ENCODE measurements around the gene SREBF2.

GRCh38 chr22:41787331-41787730 lies 45.6 kb upstream of the SREBF2 start:
- TF ChIP-seq RAD21 (IDR thresholded peaks at IDR 0.05 in 1 of 2, conservative IDR thresholded peaks at IDR 0.05 in 1 of 2; ENCODE audit: low read depth in 2 of 2, low read length in 2 of 2), result no peak
- TF ChIP-seq POLR2A (IDR thresholded peaks at IDR 0.05; ENCODE audit: control extremely low read depth in 1 of 2, low read depth in 2 of 2, low read length in 2 of 2), result no peak
- TF ChIP-seq EP300 (IDR thresholded peaks at IDR 0.05; ENCODE audit: borderline replicate concordance in 1 of 2, low read depth in 2 of 2, low read length in 2 of 2), result no peak
- TF ChIP-seq EZH2 (IDR thresholded peaks at IDR 0.05; ENCODE audit: low read depth, low read length, severe bottlenecking), result no peak
- no peak for TF ChIP-seq CTCF (IDR thresholded peaks at IDR 0.05; ENCODE audit: control extremely low read depth in 1 of 3, insufficient read depth in 1 of 3, low read depth in 1 of 3, low read length in 3 of 3)
- TF ChIP-seq RBBP5 (IDR thresholded peaks at IDR 0.05; ENCODE audit: borderline replicate concordance, low read depth, low read length), result no peak
- TF ChIP-seq TAF1 (IDR thresholded peaks at IDR 0.05; ENCODE audit: low read depth, low read length), result no peak
- no peak for TF ChIP-seq CHD2 (IDR thresholded peaks at IDR 0.05; ENCODE audit: low read length)
- TF ChIP-seq TCF12 (IDR thresholded peaks at IDR 0.05; ENCODE audit: low read depth, low read length), result no peak
- TF ChIP-seq POLR2AphosphoS5 (IDR thresholded peaks at IDR 0.05; ENCODE audit: low read depth, low read length), result no peak
- no peak for TF ChIP-seq SP4 (IDR thresholded peaks at IDR 0.05; ENCODE audit: low read length)
- TF ChIP-seq EGR1 (IDR thresholded peaks at IDR 0.05; ENCODE audit: borderline replicate concordance, low read depth, low read length), result no peak

Measured in H1 (cell line).